ENCODE measurements around the gene NYAP2.
A peak's percentile ranks its signal among the peaks of the same experiment; 100 is the strongest.

NYAP2 gene

DNA sequence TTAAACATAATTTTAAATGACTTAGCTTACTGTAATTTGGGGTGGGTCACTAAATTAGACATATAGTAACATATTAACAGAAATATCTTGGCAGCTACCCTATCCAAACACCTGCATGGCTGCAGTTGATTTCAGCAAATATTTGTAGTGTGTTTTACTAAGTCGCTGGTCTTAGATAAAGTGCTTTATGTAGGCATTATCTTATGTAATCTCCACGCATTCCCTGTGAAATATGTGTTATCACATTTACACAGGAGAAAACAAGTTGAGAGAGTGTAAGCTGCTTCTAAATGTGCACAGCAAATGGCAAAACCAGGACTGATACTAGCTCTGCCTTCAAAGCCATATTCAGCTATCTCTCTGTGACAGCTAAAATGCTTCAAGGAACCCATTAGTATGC, 72.0 kb downstream of the NYAP2 start:
- no peak for TF ChIP-seq YY1 (IDR thresholded peaks at IDR 0.05; ENCODE audit: low read depth)
- TF ChIP-seq, protein P1, sequence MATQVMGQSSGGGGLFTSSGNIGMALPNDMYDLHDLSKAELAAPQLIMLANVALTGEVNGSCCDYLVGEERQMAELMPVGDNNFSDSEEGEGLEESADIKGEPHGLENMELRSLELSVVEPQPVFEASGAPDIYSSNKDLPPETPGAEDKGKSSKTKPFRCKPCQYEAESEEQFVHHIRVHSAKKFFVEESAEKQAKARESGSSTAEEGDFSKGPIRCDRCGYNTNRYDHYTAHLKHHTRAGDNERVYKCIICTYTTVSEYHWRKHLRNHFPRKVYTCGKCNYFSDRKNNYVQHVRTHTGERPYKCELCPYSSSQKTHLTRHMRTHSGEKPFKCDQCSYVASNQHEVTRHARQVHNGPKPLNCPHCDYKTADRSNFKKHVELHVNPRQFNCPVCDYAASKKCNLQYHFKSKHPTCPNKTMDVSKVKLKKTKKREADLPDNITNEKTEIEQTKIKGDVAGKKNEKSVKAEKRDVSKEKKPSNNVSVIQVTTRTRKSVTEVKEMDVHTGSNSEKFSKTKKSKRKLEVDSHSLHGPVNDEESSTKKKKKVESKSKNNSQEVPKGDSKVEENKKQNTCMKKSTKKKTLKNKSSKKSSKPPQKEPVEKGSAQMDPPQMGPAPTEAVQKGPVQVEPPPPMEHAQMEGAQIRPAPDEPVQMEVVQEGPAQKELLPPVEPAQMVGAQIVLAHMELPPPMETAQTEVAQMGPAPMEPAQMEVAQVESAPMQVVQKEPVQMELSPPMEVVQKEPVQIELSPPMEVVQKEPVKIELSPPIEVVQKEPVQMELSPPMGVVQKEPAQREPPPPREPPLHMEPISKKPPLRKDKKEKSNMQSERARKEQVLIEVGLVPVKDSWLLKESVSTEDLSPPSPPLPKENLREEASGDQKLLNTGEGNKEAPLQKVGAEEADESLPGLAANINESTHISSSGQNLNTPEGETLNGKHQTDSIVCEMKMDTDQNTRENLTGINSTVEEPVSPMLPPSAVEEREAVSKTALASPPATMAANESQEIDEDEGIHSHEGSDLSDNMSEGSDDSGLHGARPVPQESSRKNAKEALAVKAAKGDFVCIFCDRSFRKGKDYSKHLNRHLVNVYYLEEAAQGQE (IDR thresholded peaks at IDR 0.05; ENCODE audit: low read depth), result no peak
- no peak for TF ChIP-seq CREB1 (IDR thresholded peaks at IDR 0.05; ENCODE audit: low read depth)
- no peak for TF ChIP-seq TEAD4 (IDR thresholded peaks at IDR 0.05)
- TF ChIP-seq, protein P2, sequence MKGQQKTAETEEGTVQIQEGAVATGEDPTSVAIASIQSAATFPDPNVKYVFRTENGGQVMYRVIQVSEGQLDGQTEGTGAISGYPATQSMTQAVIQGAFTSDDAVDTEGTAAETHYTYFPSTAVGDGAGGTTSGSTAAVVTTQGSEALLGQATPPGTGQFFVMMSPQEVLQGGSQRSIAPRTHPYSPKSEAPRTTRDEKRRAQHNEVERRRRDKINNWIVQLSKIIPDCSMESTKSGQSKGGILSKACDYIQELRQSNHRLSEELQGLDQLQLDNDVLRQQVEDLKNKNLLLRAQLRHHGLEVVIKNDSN (IDR thresholded peaks at IDR 0.05), result no peak
- TF ChIP-seq CEBPB (IDR thresholded peaks at IDR 0.05), result no peak
- TF ChIP-seq FOXM1 (IDR thresholded peaks at IDR 0.05; ENCODE audit: borderline replicate concordance, low read depth), result no peak

DNA sequence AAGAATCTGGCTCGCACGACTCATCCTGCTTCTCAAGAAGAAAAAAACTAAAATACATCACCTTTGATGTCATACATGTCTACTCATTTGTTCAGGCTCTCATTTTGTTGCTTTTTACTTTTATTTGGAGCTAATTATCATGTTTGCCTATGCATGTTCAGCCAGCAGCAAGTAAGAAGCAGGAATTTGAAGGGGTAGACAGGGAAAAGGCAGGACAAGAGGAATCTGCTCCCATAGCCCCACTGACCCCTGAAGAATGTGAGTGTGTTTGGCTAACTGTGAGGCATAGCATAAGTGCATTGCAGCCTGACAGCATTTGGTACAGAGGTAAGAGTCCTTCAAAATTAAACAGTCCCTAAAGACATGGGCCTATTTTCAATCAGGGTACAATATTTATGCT, 72.7 kb downstream of the NYAP2 start:
- no peak for TF ChIP-seq RAD21 (IDR thresholded peaks at IDR 0.05; ENCODE audit: low read depth)
- no peak for TF ChIP-seq EGR1 (IDR thresholded peaks at IDR 0.05)
- no peak for TF ChIP-seq FOXM1 (IDR thresholded peaks at IDR 0.05; ENCODE audit: borderline replicate concordance, low read depth)
- TF ChIP-seq TEAD4 (IDR thresholded peaks at IDR 0.05), result 0 out of 2 replicates have a peak, but pooled peaks have one; percentile 6
- TF ChIP-seq CEBPB (IDR thresholded peaks at IDR 0.05), result no peak

DNA sequence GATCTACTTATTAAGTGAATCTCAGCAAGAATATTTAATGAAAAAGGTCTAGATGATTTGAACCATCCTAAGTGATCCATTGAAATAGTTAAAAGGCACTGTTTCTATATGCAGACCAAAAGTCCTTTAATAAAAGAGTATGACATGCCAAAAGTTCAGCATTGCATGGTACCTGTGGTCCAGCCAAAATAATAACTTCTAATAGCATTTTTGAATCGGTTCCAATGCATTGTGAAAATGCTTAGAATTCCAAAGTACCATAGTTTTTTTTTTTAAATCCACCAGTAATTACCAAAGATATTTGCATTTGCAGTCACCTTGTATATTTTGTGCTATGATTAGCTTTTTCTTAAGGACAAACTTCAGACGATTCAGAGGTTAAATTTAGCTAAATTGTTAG, 79.9 kb downstream of the NYAP2 start:
- TF ChIP-seq CEBPB (IDR thresholded peaks at IDR 0.05), result peak; percentile 68; the same call in 1 of the 2 replicates
- TF ChIP-seq YY1 (IDR thresholded peaks at IDR 0.05; ENCODE audit: low read depth), result no peak
- TF ChIP-seq RAD21 (IDR thresholded peaks at IDR 0.05; ENCODE audit: low read depth), result peak; percentile 7; the same call in 1 of the 2 replicates
- TF ChIP-seq, protein P3, sequence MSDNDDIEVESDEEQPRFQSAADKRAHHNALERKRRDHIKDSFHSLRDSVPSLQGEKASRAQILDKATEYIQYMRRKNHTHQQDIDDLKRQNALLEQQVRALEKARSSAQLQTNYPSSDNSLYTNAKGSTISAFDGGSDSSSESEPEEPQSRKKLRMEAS (IDR thresholded peaks at IDR 0.05), result peak; percentile 16; the same call in 1 of the 2 replicates
- TF ChIP-seq, protein P2 (IDR thresholded peaks at IDR 0.05), result no peak
- TF ChIP-seq NFIC (IDR thresholded peaks at IDR 0.05), result peak; percentile 97
- TF ChIP-seq TAF1 (IDR thresholded peaks at IDR 0.05; ENCODE audit: low read depth), result no peak
- peak; percentile 84 for TF ChIP-seq FOXM1 (IDR thresholded peaks at IDR 0.05; ENCODE audit: borderline replicate concordance, low read depth)
- peak; percentile 74 for TF ChIP-seq TCF12 (IDR thresholded peaks at IDR 0.05; ENCODE audit: low read depth)
- peak; percentile 97 for TF ChIP-seq TEAD4 (IDR thresholded peaks at IDR 0.05)
- no peak for TF ChIP-seq EGR1 (IDR thresholded peaks at IDR 0.05)
- peak; percentile 87 for TF ChIP-seq EP300 (IDR thresholded peaks at IDR 0.05; ENCODE audit: borderline replicate concordance)

DNA sequence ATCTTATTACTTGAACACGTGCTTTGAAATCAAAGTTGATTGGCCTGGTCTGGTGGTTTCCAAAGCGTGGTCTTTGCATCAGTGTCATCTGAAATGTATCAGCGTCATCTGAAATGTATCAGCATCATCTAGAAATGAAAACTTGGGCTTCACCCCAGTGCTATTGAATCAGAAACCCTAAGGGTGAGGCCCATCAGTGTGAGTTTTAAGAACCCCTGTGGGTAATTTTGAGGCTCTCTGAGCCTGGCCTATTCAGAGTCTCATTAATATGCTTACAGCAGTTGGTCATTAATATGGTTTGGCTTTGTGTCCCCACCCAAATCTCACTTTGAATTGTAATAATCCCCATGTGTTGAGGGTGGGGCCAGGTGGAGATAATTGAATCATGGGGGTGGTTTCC, 85.2 kb downstream of the NYAP2 start:
- TF ChIP-seq CEBPB (IDR thresholded peaks at IDR 0.05) (no peak), TAF1 (IDR thresholded peaks at IDR 0.05; ENCODE audit: low read depth) (no peak), YY1 (IDR thresholded peaks at IDR 0.05; ENCODE audit: low read depth) (no peak), CREB1 (IDR thresholded peaks at IDR 0.05; ENCODE audit: low read depth) (no peak), FOXM1 (IDR thresholded peaks at IDR 0.05; ENCODE audit: borderline replicate concordance, low read depth) (no peak), RAD21 (IDR thresholded peaks at IDR 0.05; ENCODE audit: low read depth) (no peak), EP300 (IDR thresholded peaks at IDR 0.05; ENCODE audit: borderline replicate concordance) (no peak), TCF12 (IDR thresholded peaks at IDR 0.05; ENCODE audit: low read depth) (no peak), NFIC (IDR thresholded peaks at IDR 0.05) (no peak), ZBTB7A (IDR thresholded peaks at IDR 0.05; ENCODE audit: low read depth) (no peak), TEAD4 (IDR thresholded peaks at IDR 0.05) (no peak), EGR1 (IDR thresholded peaks at IDR 0.05) (no peak)
- TF ChIP-seq, protein P3 (IDR thresholded peaks at IDR 0.05), result no peak
- TF ChIP-seq, protein P1 (IDR thresholded peaks at IDR 0.05; ENCODE audit: low read depth), result no peak
- TF ChIP-seq, protein P2 (IDR thresholded peaks at IDR 0.05), result no peak

DNA sequence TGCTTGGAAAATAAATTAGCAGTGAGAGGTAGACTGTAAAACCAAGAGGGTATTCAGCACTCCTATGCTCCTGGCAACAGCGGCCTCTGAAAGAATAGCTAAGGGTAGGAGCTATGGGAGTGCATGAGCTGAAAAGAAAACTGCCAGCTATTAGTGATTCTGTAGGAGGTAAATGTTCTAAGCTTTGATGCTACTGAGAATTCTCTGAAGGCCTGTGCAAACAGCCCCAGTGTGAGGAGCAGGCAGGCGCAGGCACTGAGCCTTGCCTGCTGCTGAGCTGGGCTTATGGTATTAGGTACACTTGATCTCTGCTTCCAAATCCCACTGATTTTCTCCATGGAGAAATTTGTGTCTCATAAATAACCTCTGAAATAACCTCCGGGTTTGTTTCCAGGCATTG, 86.7 kb downstream of the NYAP2 start:
- TF ChIP-seq, protein P1 (IDR thresholded peaks at IDR 0.05; ENCODE audit: low read depth), result no peak
- no peak for TF ChIP-seq FOXM1 (IDR thresholded peaks at IDR 0.05; ENCODE audit: borderline replicate concordance, low read depth)
- no peak for TF ChIP-seq TCF12 (IDR thresholded peaks at IDR 0.05; ENCODE audit: low read depth)
- TF ChIP-seq CEBPB (IDR thresholded peaks at IDR 0.05), result no peak
- no peak for TF ChIP-seq NFIC (IDR thresholded peaks at IDR 0.05)
- TF ChIP-seq, protein P3 (IDR thresholded peaks at IDR 0.05), result no peak
- TF ChIP-seq EP300 (IDR thresholded peaks at IDR 0.05; ENCODE audit: borderline replicate concordance), result no peak
- no peak for TF ChIP-seq YY1 (IDR thresholded peaks at IDR 0.05; ENCODE audit: low read depth)
- TF ChIP-seq EGR1 (IDR thresholded peaks at IDR 0.05), result no peak
- TF ChIP-seq, protein P2 (IDR thresholded peaks at IDR 0.05), result no peak
- TF ChIP-seq CREB1 (IDR thresholded peaks at IDR 0.05; ENCODE audit: low read depth), result no peak
- TF ChIP-seq ZBTB7A (IDR thresholded peaks at IDR 0.05; ENCODE audit: low read depth), result no peak
- TF ChIP-seq RAD21 (IDR thresholded peaks at IDR 0.05; ENCODE audit: low read depth), result no peak
- no peak for TF ChIP-seq TAF1 (IDR thresholded peaks at IDR 0.05; ENCODE audit: low read depth)
- TF ChIP-seq TEAD4 (IDR thresholded peaks at IDR 0.05), result no peak

Measured in Ishikawa (cell line).